GM19324 (cell line): ENCODE data around the gene LPCAT3.

Source experiments
- ATAC-seq: cut with Tn5 transposase; IDR thresholded peaks from one replicate; pipeline ENCODE4 v1.9.1; 2021; ENCODE audit warnings: mild to moderate bottlenecking, moderate library complexity; ENCODE audit not compliant: unreplicated experiment, low FRiP score

The LPCAT3 gene

DNA sequence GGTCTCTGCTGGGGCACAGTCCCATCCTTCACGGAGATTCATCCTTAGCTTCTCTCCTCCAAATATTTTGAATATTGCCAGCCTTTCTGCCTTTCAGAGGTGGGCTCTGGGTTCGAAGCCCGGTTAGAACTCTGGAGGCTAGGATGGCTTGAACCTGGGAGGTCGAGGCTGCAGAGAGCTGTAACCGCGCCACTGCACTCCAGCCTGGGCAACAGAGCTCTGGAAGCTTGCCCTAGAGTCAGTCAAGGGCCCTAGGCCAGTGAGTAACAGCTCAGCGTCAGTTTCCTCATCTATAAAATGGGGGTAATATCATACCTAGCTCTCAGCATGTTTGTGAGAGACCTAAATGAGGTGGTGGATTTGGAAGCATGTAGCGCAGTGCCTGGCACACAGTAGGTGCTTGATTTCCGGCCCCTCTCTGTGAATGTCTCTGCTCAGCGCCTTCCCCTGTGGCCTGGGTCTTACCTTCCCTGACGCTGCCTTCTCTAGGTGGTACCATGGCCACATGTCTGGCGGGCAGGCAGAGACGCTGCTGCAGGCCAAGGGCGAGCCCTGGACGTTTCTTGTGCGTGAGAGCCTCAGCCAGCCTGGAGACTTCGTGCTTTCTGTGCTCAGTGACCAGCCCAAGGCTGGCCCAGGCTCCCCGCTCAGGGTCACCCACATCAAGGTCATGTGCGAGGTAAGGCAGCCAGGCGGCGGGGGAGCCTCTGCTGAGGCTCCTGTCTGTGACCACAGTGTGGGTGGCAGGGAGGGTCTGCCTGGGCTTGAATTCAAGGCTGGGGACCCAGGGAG lies 63.8 kb downstream of the LPCAT3 start:
- no peak for ATAC-seq

DNA sequence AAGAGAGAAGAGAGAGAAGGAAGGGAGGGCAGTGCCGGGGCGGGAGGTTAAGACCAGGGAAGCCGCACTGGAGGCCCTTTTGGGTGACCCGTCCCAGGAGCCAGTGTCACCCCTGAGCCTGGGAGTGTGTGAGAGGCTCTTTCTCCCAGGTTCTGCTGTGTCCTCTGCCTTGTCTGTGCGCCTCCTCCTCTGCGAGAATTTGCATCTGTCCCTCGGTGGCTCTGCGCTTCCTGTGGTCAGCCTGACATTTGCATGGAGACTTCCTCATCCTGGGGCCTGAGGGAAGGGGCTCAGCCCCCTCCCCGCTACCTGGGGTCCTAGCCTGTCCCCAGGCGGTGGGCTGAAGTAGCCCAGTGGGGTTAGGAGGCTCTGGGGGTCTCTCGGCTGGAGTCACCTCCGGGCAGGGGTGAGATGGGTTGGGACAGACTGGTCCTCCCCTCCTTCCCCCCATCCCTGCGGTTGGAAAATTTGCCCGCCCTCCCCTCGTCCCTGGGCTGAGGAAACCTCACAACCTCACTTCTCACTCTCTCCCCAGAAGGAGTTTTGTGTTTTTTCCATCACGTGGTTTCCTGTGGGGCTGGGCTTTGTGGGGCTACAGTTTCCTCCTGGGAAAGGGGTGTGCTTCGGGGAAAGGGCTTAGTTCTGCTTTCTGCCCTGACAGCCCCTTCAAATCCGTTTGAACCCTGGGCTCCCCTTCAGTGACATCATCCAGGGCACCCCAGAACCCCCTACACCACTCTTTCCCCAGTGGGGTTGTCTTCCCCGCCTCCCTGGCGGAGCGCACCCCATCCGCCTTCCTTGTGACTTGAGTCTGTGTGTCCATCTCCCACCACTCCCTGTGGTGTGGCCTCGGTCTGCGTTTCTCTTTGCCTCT lies 64.6 kb downstream of the LPCAT3 start:
- ATAC-seq, result peak; percentile 64

DNA sequence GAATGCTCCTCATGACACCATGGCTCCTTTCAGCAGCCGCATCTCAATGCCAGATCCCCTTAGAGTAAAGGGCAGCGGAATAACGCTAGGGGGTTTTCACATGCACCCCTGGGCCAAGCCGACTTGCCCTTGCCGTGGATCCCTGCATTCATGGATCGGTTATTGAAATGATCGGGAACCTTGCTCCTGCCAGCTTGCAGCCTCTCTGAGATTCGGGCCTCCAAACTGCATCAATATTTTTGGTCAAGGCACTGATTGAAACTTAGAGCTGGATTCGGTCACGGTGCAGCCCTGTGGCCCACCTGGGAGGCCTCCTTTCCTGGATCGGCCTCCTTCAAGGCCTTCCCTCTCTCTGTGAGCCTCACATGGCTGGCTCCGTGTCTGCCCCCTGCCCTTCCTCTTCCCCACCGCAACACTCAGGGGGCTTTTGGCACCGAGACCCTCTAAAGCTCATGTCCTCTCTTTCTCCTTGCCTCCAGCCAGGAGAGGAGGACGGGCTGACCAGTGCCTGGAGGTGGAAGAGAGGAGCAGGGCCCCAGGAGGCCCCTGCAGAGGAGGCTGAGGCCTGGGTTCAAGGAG lies 65.3 kb downstream of the LPCAT3 start:
- no peak for ATAC-seq

DNA sequence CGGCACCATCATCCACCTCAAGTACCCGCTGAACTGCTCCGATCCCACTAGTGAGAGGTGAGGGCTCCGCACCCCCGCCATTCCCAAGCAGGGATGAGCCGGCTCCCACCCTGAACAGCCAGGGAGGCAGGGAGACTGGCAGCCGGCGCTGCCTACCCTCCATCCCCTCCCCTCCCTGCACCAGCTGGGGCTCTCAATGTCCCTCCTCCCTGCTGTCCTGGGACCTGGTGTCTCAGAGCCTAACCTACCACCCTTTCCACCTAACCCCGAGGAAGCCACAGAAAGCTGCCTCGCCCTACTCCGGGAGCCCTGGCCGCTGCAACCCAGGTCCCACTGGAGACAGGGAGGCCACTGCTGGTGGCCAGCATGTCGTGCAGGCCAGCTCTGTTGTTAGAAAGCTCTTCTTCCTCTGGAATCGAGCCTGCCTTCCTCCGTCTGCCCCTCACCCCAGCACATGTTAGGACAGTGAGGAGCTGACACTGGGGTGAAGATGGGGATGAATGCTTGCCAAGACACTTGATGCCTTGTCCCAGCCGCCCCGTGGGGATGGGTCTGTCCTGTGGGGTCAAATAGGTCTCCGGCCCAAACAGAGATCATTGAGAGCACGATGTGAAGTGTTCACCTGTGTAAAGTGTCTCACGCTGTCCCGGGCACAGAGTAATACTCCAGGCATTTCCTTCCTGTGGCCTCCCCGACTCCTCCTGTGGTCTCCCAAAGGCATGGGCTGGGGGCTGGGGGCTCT lies 66.0 kb downstream of the LPCAT3 start:
- ATAC-seq, result no peak

DNA sequence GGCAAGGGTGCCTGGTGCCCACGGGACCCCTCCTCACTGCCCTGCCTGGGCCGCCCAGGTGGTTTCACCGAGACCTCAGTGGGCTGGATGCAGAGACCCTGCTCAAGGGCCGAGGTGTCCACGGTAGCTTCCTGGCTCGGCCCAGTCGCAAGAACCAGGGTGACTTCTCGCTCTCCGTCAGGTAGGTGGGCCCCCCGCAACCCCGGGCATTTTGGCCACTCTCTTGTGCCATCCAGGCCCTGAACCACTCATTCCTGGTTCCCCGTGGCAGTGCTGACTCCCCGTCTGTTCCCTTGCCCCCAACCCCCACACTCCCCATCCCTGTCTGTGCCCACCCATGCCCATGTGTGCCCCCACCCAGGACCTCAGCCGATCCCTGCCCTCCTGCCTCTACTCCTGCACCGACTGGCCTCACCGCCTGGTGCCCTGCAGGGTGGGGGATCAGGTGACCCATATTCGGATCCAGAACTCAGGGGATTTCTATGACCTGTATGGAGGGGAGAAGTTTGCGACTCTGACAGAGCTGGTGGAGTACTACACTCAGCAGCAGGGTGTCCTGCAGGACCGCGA lies 66.6 kb downstream of the LPCAT3 start:
- ATAC-seq, result no peak

DNA sequence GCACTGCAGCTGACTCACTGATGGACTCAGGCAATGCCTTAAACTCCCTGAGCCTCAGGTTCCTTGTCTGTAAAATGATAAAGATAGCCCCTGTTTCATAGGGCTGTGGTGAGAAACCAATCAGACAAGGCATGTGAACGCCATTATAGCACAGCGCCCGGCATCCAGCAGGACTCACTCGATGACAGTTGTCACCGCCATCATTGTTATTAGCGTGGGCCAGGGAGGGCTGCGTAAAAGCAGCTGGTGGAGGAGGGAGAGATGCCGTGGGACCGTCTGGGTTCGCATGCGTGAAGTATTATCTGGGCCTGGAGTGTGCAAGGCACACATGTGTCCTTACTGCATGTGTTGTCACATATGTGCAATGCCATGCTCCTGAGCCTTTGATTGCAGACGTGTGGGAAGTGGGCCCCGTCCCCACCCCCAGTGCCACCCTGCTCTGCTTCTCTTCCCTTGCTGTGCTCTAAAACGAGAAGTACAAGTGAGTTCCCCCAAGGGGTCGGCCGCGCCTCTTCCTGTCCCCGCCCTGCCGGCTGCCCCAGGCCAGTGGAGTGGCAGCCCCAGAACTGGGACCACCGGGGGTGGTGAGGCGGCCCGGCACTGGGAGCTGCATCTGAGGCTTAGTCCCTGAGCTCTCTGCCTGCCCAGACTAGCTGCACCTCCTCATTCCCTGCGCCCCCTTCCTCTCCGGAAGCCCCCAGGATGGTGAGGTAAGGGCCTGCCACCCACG lies 67.3 kb downstream of the LPCAT3 start, which contains the start of gene PTPN6:
Gene PTPN6 (plus strand): TSS at position 546 of the 730 bp plus-strand sequence. CDS start 157 bp downstream, at position 703.
- peak; percentile 22 for ATAC-seq

DNA sequence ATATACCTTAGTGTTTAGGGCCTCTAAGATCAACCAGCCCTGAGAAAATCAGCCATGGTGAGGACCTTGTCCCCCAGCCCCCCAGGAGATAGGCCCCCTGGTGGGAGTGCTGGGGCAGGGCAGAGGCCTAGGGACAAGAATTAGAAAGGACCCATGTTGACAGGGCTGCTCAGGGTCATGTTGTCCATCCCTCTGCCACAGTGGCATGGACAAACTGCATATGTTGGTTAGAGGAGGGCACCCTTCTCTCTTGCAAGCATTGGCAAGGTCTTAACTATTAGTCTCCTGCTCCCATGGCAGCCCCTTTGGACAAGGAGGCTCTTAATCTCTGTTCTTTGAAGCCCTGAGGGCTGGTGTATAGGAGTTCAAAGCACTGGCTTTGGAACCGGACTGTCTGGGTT lies 67.9 kb downstream of the LPCAT3 start:
- no peak for ATAC-seq

DNA sequence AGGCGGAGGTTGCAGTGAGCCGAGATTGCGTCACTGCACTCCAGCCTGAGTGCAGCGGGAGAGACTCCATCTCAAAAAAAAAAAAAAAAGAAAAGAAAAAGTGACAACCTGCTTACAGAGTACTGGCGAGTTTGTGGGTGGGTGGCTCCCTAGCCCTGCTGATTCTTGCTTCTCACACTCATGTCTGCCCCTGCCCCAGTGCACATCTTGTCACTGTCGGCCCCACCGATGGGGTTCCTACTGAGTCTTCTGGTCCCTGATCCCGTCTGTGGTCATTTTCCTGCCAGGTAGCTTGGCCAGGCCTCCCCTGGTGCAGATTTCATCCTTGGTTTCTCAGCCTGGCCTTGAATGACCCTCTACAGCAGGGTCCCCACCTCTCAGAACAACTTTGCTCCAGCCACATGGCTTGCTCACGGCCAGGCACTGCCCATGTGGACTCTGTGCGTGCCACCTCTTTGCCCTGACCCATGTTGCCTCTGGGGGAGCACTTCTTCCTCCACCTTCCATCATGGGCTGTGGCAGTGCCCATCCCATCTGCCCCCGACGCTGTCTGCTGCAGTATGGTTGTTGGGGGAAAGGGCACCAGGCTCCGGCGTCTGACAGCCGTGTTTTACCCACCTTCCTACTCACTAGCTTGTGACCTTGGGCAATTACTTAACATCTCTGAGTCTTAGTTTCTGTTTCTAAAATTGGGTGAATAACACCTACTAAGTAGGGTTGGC lies 69.2 kb downstream of the LPCAT3 start:
- ATAC-seq, result no peak

DNA sequence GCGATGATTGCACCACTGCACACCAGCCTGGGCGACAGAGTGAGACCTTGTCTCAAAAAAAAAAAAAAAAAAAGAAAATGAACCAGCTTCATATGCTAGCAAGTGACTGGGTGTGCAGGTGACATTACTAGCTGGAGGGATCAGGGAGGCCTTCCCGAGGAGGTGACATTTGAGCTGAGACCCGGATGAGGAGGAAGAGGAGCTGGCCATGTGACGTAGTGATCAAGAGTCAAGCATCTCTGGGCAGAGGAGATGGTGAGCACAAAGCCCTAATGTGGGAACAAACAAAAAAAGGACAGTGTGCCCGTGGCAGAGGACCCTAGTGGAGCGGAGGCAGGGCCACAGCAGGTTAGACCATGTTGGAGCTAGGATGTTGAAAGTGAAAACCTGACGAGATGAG lies 70.7 kb downstream of the LPCAT3 start:
- ATAC-seq, result no peak

DNA sequence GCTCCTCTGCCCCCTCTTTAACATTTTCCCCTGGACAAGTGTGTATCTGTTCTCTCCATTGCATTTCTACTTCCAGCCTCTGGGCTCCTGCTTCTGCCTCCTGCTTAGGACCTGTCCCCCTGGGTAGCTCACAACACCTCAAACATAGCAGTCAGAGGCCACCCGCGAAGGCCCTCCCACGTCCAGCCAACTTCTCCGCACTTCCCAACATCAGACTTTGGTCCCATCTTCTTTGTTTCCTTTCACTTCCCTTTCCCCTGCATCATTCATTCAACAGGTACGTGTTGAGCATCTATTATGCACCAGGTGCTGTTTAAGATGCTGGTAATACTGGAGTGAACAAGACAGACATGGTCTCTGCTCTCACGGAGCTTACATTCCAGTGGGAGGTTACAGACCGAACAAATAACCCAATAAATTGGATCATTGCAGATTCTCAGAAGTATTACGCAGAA lies 71.3 kb downstream of the LPCAT3 start:
- no peak for ATAC-seq

DNA sequence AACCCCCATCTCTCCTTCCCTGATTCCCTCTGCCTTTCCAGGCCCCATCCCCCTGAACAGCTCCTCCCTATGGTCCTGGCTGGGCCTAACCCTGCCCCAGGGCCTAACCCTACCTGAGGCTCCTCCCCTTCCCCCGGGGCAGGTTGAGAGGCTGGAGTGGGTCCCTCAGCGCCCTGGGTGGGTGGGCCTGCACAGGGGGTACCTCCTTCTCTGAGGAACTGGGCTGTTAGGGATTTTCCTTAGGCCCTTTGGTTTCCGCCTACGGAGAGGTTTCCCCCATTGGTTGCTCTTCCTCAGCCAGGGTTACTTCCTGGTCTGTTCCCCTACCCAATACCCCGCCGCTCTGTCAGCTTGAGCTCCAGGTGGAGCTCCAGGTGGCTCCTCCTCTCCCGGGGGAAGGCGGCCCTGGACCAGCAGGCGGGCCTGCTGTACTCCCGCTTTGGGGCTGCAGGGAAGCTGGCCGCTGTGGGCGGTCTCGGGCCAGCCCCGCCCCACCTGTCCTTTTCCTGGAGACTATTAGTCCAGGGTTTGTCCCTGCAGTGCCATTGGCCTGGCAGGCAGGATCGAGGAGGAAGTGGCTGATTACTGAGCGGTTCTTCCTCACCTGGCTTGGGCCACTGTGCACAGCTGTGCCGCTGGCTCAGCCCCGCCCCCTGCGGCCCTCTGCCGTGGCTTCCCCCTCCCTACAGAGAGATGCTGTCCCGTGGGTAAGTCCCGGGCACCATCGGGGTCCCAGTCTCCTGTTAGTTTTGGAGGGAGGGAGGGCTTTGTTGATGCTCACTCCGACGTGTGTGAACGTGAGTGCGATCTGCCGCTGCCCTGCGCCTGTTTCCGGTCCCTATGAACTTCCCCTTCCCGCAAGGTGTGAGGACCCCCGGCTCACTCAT lies 72.0 kb downstream of the LPCAT3 start:
- no peak for ATAC-seq

DNA sequence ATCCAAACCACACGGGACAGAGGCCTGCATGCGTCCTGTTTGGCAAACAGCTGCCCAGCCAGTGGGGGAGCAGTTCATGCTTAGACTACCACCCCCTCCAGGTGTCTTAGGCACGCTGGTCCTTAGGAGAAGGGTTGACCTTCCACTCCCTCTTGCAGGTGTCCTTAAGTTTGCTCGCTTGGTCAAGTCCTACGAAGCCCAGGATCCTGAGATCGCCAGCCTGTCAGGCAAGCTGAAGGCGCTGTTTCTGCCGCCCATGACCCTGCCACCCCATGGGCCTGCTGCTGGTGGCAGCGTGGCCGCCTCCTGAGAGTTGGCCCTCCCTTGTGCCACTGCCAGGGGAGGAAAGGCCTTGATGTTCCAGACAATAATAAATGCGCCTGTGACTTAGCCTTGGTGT lies 72.7 kb downstream of the LPCAT3 start:
- no peak for ATAC-seq

DNA sequence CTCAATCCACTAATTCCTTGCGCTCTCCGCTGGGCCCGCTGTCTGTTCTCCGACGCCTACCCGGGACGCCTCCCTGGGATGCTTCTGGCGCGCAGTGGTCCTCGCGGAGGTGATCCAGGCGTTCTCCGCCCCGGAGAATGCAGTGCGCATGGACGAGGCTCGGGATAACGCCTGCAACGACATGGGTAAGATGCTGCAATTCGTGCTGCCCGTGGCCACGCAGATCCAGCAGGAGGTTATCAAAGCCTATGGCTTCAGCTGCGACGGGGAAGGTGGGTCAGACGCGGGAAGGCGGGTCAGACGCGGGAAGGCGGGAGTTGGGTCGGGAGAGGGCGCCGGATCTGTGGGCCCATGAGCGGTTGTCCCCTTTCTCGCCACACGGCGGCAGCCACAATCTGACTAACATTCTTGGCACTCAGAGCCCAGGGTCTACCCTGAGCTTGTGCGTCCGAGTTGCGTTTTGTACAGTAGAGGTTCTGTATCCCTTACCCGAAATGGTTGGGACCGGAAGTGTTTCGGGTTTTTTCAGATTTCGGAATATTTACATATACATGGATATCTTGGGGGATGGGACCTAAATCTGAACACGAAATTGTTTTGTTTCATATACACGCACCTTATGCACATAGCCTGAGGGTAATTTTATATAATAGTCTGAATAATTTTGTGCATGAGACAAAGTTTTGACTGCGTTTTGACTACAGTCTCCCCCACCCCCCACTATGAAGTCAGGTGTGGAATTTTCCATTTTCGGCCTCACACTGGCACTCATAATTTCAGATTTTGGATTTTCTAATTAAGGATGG lies 73.7 kb downstream of the LPCAT3 start:
- peak; percentile 34 for ATAC-seq

DNA sequence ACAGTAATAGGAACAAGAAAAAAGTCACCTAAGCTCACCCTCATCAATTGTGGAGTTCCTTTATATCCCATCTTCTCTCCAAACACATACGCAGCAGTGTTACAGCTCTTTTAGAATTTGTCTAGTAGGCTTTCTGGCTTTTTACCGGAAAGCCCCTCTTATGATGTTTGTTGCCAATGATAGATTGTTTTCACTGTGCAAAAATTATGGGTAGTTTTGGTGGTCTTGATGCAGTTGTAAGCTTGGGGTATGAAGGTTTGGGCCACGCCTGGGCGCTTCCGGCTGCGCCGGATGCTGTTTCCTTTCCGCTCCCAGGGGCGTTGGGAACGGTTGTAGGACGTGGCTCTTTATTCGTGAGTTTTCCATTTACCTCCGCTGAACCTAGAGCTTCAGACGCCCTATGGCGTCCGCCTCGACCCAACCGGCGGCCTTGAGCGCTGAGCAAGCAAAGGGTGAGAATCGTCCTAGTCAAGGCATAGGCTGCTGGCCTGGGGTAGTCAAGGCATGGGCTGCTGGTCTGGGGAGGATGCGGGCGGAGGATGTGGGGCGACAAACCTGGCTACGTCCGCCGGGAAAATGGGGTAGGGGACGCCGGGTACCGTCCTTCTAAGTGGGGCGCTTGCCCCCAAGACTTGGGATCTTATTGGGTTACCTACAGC lies 74.4 kb downstream of the LPCAT3 start, which contains the start of the genes C12orf57 and RNU7-1:
Gene C12orf57 (plus strand): TSS at position 301 of the 659 bp plus-strand sequence. CDS start 100 bp downstream, at position 401.
Gene RNU7-1 (plus strand): TSS at position 95 of the 659 bp plus-strand sequence.
- ATAC-seq, result peak; percentile 34

DNA sequence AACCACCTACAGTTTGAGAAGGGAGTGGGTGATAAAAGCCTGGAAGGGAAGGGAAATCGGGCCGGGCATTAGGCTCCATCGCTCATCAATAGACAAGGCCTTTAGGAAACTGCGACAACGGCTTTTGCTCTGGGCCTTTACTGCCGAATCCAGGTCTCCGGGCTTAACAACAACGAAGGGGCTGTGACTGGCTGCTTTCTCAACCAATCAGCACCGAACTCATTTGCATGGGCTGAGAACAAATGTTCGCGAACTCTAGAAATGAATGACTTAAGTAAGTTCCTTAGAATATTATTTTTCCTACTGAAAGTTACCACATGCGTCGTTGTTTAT lies 74.9 kb downstream of the LPCAT3 start:
- ATAC-seq, result peak; percentile 16

DNA sequence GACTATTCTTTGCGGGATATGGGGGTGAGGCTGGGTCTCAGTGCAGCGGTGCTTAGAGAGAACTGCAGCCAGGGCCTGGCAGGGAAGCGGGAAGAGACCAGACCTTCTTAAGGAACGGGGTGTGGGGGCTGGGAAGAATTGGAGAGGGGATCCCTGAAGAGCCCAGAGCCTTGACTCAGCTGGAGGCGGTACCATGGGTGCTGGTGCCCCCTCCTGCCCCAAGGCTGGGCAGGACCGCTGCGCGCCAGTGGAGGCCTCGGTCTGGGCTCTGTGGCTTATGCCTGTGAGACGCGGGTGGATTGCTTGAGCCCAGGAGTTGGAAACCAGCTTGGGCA lies 76.0 kb downstream of the LPCAT3 start:
- ATAC-seq, result no peak

DNA sequence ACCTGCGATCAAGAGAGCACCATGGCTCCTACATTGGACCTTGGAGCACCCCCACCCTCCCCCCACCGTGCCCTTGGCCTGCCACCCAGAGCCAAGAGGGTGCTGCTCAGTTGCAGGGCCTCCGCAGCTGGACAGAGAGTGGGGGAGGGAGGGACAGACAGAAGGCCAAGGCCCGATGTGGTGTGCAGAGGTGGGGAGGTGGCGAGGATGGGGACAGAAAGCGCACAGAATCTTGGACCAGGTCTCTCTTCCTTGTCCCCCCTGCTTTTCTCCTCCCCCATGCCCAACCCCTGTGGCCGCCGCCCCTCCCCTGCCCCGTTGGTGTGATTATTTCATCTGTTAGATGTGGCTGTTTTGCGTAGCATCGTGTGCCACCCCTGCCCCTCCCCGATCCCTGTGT lies 76.5 kb downstream of the LPCAT3 start:
- ATAC-seq, result no peak
